Panc1 (cell line): ENCODE data around the gene PDE6B. TPM values are rescaled to one million over a fixed set of nuclear protein-coding genes. Genes with fewer than 3 reads are reported as not detected.

ENCODE experiments used
- ATAC-seq: fragments of 200-7000 bp; cut with Tn5 transposase; 2 replicates; pipeline ENCODE4 v1.9.1; 2020; ENCODE audit warnings: mild to moderate bottlenecking, moderate library complexity
- BruUV-seq: library from RNA; stranded (reverse); fragments of 400-500 nt; replicated peaks from 2 replicates; lab custom pipeline; 2021; lab: Mats Ljungman, UMichigan
- CTCF ChIA-PET: fragments of 300-600 bp; sonication (Branson Sonifier 250); formaldehyde crosslinking; loops from one replicate; lab custom pipeline; 2022; ENCODE audit warnings: antibody characterized with exemption; lab: Charles Lee
- POLR2A ChIA-PET: fragments of 300-600 bp; sonication (Branson Sonifier 250); formaldehyde crosslinking; loops from one replicate; lab custom pipeline; 2022; ENCODE audit warnings: antibody characterized with exemption; lab: Charles Lee
- DNase-seq: peaks from one replicate; pipeline ENCODE4 v3.0.0-alpha.2; 2010; ENCODE audit warnings: low read depth, low spot score
- H3K27ac ChIP-seq: 2 replicates; pipeline ENCODE4 v1.5.1; 2011; ENCODE audit warnings: mild to moderate bottlenecking, low read length, inconsistent platforms
- H3K27me3 ChIP-seq: fragments of 200-500 bp; sonication (Bioruptor generic); 2 replicates; pipeline ENCODE4 v1.6.0; 2014; ENCODE audit warnings: low read length, inconsistent platforms; ENCODE audit not compliant: control insufficient read depth, insufficient read depth
- H3K36me3 ChIP-seq: fragments of 200-500 bp; sonication (Bioruptor generic); 2 replicates; pipeline ENCODE4 v1.5.1; 2014; ENCODE audit warnings: inconsistent platforms, mild to moderate bottlenecking, low read length, moderate library complexity; ENCODE audit not compliant: control insufficient read depth, insufficient read depth
- H3K4me1 ChIP-seq: 2 replicates; pipeline ENCODE4 v1.5.1; 2011; ENCODE audit warnings: inconsistent platforms, mild to moderate bottlenecking, low read length, moderate library complexity; ENCODE audit not compliant: control insufficient read depth, insufficient read depth
- H3K4me3 ChIP-seq, 2 experiments: 2 replicates each; pipeline ENCODE4 v1.5.1; 2011 to 2012; ENCODE audit warnings: low read depth in 2 of 2, low read length in 2 of 2, mild to moderate bottlenecking in 2 of 2, inconsistent platforms in 1 of 2, moderate library complexity in 1 of 2
- H3K9me3 ChIP-seq: fragments of 200-500 bp; sonication (Bioruptor generic); 2 replicates; pipeline ENCODE4 v1.5.1; 2014; ENCODE audit warnings: low read depth, mild to moderate bottlenecking, inconsistent platforms, low read length, moderate library complexity; ENCODE audit not compliant: control insufficient read depth, insufficient read depth
- POLR2AphosphoS5 ChIP-seq: IDR thresholded peaks from 2 replicates; pipeline ENCODE4 v1.6.1; 2012; ENCODE audit warnings: mild to moderate bottlenecking, low read depth, low read length, moderate library complexity
- SIN3A ChIP-seq: IDR thresholded peaks from 2 replicates; pipeline ENCODE4 v1.6.1; 2012; ENCODE audit warnings: low read depth, mild to moderate bottlenecking, low read length, moderate library complexity, borderline replicate concordance; ENCODE audit not compliant: insufficient read depth
- TCF7L2 ChIP-seq: IDR thresholded peaks from 2 replicates; pipeline ENCODE4 v1.6.1; 2011; ENCODE audit warnings: mild to moderate bottlenecking, low read depth, low read length, inconsistent platforms
- in situ Hi-C: cut with HindIII; loops from 2 replicates; pipeline ENCODE4 v1.10.0; 2016; ENCODE audit warnings: low sequenced_read_pairs, low pct_unique_long_range_greater_than_20kb
- intact Hi-C: fragments of 100-400 bp; cut with micrococcal nuclease; formaldehyde crosslinking; loops from one replicate; pipeline ENCODE4 v1.10.0; 2022; ENCODE audit not compliant: unreplicated experiment
- total RNA-seq: library from RNA; stranded (reverse); gene quantifications from one replicate; pipeline ENCODE4 v1.2.1, GENCODE V29; 2021; ENCODE audit not compliant: unreplicated experiment
- TF ChIP-seq, protein P1 (sequence below), 2 experiments: IDR thresholded peaks; 2 replicates each; pipeline ENCODE4 v1.6.1; 2011 to 2012; ENCODE audit warnings: low read depth in 2 of 2, control low read depth in 1 of 2, low read length in 1 of 2, mild to moderate bottlenecking in 1 of 2, moderate library complexity in 1 of 2; ENCODE audit not compliant: insufficient read depth in 1 of 2
- TF ChIP-seq, protein P2 (sequence below): fragments of 450-650 bp; IDR thresholded peaks from 2 replicates; pipeline ENCODE4 v1.5.1; 2017; ENCODE audit warnings: mild to moderate bottlenecking

The PDE6B gene
- total RNA-seq, 1 experiment from 2014 or later = 6.5 TPM

DNA sequence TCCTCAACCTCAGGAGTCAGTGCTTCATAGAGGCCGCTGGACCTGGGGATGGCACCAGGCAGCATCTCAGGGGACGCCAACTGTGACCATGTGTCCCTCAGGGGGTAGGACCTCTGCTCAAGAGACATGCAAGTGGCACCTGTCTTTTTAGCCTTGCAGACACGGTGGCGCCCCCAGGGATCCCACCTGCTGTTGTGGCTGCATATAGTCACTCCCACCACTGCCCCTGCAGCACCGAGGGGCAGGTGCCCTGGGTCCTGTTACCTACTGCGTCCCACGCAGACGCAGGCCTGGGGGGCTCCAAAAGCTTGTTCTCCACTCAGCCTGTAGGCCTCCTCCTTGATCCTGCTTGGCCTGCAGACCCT, 51.5 kb downstream of the PDE6B start:
- no peaks in the 10 kb centered on the region for H3K27me3 ChIP-seq
- H3K4me3 ChIP-seq = no peak overlapping the region
- ChIA-PET POLR2A (no interaction called here), CTCF (no interaction called here)
- intact Hi-C loops (no loop called here), in situ Hi-C loops (no loop called here)
- no peak for DNase-seq
- no peak for ATAC-seq
- no TSS peak for BruUV-seq
- TF ChIP-seq TCF7L2 = no peak
- TF ChIP-seq, protein P1, sequence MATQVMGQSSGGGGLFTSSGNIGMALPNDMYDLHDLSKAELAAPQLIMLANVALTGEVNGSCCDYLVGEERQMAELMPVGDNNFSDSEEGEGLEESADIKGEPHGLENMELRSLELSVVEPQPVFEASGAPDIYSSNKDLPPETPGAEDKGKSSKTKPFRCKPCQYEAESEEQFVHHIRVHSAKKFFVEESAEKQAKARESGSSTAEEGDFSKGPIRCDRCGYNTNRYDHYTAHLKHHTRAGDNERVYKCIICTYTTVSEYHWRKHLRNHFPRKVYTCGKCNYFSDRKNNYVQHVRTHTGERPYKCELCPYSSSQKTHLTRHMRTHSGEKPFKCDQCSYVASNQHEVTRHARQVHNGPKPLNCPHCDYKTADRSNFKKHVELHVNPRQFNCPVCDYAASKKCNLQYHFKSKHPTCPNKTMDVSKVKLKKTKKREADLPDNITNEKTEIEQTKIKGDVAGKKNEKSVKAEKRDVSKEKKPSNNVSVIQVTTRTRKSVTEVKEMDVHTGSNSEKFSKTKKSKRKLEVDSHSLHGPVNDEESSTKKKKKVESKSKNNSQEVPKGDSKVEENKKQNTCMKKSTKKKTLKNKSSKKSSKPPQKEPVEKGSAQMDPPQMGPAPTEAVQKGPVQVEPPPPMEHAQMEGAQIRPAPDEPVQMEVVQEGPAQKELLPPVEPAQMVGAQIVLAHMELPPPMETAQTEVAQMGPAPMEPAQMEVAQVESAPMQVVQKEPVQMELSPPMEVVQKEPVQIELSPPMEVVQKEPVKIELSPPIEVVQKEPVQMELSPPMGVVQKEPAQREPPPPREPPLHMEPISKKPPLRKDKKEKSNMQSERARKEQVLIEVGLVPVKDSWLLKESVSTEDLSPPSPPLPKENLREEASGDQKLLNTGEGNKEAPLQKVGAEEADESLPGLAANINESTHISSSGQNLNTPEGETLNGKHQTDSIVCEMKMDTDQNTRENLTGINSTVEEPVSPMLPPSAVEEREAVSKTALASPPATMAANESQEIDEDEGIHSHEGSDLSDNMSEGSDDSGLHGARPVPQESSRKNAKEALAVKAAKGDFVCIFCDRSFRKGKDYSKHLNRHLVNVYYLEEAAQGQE (IDR thresholded peaks at IDR 0.05; ENCODE audit: insufficient read depth in 1 of 2, low read depth in 2 of 2, low read length in 1 of 2) = no peak
- TF ChIP-seq SIN3A = no peak
- TF ChIP-seq, protein P2, sequence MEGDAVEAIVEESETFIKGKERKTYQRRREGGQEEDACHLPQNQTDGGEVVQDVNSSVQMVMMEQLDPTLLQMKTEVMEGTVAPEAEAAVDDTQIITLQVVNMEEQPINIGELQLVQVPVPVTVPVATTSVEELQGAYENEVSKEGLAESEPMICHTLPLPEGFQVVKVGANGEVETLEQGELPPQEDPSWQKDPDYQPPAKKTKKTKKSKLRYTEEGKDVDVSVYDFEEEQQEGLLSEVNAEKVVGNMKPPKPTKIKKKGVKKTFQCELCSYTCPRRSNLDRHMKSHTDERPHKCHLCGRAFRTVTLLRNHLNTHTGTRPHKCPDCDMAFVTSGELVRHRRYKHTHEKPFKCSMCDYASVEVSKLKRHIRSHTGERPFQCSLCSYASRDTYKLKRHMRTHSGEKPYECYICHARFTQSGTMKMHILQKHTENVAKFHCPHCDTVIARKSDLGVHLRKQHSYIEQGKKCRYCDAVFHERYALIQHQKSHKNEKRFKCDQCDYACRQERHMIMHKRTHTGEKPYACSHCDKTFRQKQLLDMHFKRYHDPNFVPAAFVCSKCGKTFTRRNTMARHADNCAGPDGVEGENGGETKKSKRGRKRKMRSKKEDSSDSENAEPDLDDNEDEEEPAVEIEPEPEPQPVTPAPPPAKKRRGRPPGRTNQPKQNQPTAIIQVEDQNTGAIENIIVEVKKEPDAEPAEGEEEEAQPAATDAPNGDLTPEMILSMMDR = no peak
- TF ChIP-seq POLR2AphosphoS5 = no peak
- peaks cover 10% of the 10 kb centered on the region for H3K36me3 ChIP-seq
- no peak overlapping the region for H3K27ac ChIP-seq
- H3K9me3 ChIP-seq = no peaks in the 10 kb centered on the region
- H3K4me1 ChIP-seq = peaks cover 8% of the 10 kb centered on the region

- BruUV-seq = no TSS peak
- H3K27me3 ChIP-seq = no peaks in the 10 kb centered on the region
- H3K4me3 ChIP-seq = no peak overlapping the region
- H3K36me3 ChIP-seq = peaks cover 6% of the 10 kb centered on the region; the same call in 1 of the 2 replicates
- CTCF ChIA-PET = no interaction called here
- ATAC-seq (no peak), DNase-seq (no peak)
- intact Hi-C loops (no loop called here), in situ Hi-C loops (no loop called here)
- peaks cover 8% of the 10 kb centered on the region for H3K4me1 ChIP-seq
- no peaks in the 10 kb centered on the region for H3K9me3 ChIP-seq
- no peak overlapping the region for H3K27ac ChIP-seq
- TF ChIP-seq POLR2AphosphoS5 = no peak
- TF ChIP-seq, protein P1 (IDR thresholded peaks at IDR 0.05; ENCODE audit: insufficient read depth in 1 of 2, low read depth in 2 of 2, low read length in 1 of 2) = no peak
- TF ChIP-seq, protein P2 = no peak
- POLR2A ChIA-PET = no interaction called here
These were observed 52.3 kb downstream of the PDE6B start for GRCh38 chr4:677431-678293.
